HepG2 (cell line): ENCODE data around the gene PLK5. TPM values are rescaled to one million over a fixed set of nuclear protein-coding genes. Genes with fewer than 3 reads are reported as not detected.

Experiments used
- AGO2 ChIP-seq: fragments of 200-400 bp; formaldehyde crosslinking; optimal IDR thresholded peaks from 2 replicates; pipeline ENCODE3; 2017; ENCODE audit warnings: mild to moderate bottlenecking, low read depth, low read length, moderate library complexity
- CTCF ChIP-seq: sonication (generic); formaldehyde crosslinking; IDR thresholded peaks from 2 replicates; pipeline ENCODE4 v1.5.0; 2020; ENCODE audit warnings: mild to moderate bottlenecking, missing genetic modification reagents, moderate library complexity
- DZIP1 ChIP-seq: sonication (generic); formaldehyde crosslinking; IDR thresholded peaks from 2 replicates; pipeline ENCODE4 v1.5.0; 2020; ENCODE audit warnings: mild to moderate bottlenecking, missing genetic modification reagents
- HMG20A ChIP-seq: IDR thresholded peaks from 2 replicates; pipeline ENCODE4 v1.6.1; 2016; ENCODE audit warnings: borderline replicate concordance
- ISL2 ChIP-seq: sonication (generic); formaldehyde crosslinking; IDR thresholded peaks from 2 replicates; pipeline ENCODE4 v1.5.0; 2020; ENCODE audit warnings: missing genetic modification reagents
- KLF6 ChIP-seq: IDR thresholded peaks from 2 replicates; pipeline ENCODE4 v1.8.0; 2016; ENCODE audit warnings: missing biosample characterization, missing genetic modification reagents
- MBD4 ChIP-seq: IDR thresholded peaks from 2 replicates; pipeline ENCODE4 v1.6.1; 2012; ENCODE audit warnings: low read length, inconsistent platforms, borderline replicate concordance
- MLX ChIP-seq: IDR thresholded peaks from 2 replicates; pipeline ENCODE4 v1.6.1; 2016
- NCOA1 ChIP-seq: sonication (generic); formaldehyde crosslinking; IDR thresholded peaks from 2 replicates; pipeline ENCODE4 v1.9.0; 2021; ENCODE audit warnings: missing genetic modification reagents
- PITX1 ChIP-seq: sonication (generic); formaldehyde crosslinking; IDR thresholded peaks from 2 replicates; pipeline ENCODE4 v1.5.1; 2020; ENCODE audit warnings: mild to moderate bottlenecking, missing genetic modification reagents
- POLR2G ChIP-seq: fragments of 200-400 bp; formaldehyde crosslinking; IDR thresholded peaks from 2 replicates; pipeline ENCODE4 v1.6.1; 2018; ENCODE audit warnings: mild to moderate bottlenecking, low read depth, low read length, moderate library complexity
- SP4 ChIP-seq: sonication (generic); formaldehyde crosslinking; IDR thresholded peaks from 2 replicates; pipeline ENCODE4 v1.8.1; 2023; ENCODE audit warnings: mild to moderate bottlenecking, missing genetic modification reagents
- ZMAT3 ChIP-seq: sonication (generic); formaldehyde crosslinking; conservative IDR thresholded peaks from 2 replicates; pipeline ENCODE4 v1.7.0; 2021; ENCODE audit warnings: missing genetic modification reagents
- ZNF749 ChIP-seq: sonication (generic); formaldehyde crosslinking; IDR thresholded peaks from 2 replicates; pipeline ENCODE4 v1.8.0; 2022; ENCODE audit warnings: mild to moderate bottlenecking, missing genetic modification reagents, moderate library complexity, borderline replicate concordance
- ZNF768 ChIP-seq: sonication (generic); formaldehyde crosslinking; IDR thresholded peaks from 2 replicates; pipeline ENCODE4 v1.4.0; 2020; ENCODE audit warnings: missing genetic modification reagents
- ZNF83 ChIP-seq: sonication (generic); formaldehyde crosslinking; IDR thresholded peaks from 2 replicates; pipeline ENCODE4 v1.4.0; 2020; ENCODE audit warnings: missing genetic modification reagents, mild to moderate bottlenecking, borderline replicate concordance
- polyA plus RNA-seq, 8 experiments: library from polyadenylated mRNA; depleted of rRNA in 3 of 8; stranded (reverse) in 7 of 8; unstranded in 1 of 8; fragments of >200 nt; fragmentation: Illumina TruSeq in 4 of 8; extraction: Trizol in 4 of 8; gene quantifications; 2 replicates each; pipeline versions ENCODE4 v1.2.1 to v1.2.3, GENCODE V29; 2011 to 2016; ENCODE audit warnings: low read depth in 4 of 8, missing spikeins in 1 of 8, mixed read lengths in 1 of 8; ENCODE audit not compliant: insufficient read depth in 1 of 8
- total RNA-seq, 5 experiments: library from RNA; depleted of rRNA; stranded (reverse); fragments of >200 nt; fragmentation: Illumina TruSeq; extraction: Trizol; gene quantifications; 2 replicates each; pipeline ENCODE4 v1.2.3, GENCODE V29; 2016; ENCODE audit warnings: low read depth in 1 of 5
- TF ChIP-seq, protein P1 (sequence below): sonication (generic); formaldehyde crosslinking; IDR thresholded peaks from 2 replicates; pipeline ENCODE4 v1.8.0; 2023; ENCODE audit warnings: mild to moderate bottlenecking, missing genetic modification reagents
- TF ChIP-seq, protein P2 (sequence below): sonication (generic); formaldehyde crosslinking; IDR thresholded peaks from 2 replicates; pipeline ENCODE4 v1.4.0; 2020; ENCODE audit warnings: mild to moderate bottlenecking, missing genetic modification reagents

PLK5 gene
- total and polyA plus RNA-seq, 2 of the 13 experiments (the other 11 are each of a cell fraction or from before 2014, with no cell fraction given), result not detected

- TF ChIP-seq, protein P1, sequence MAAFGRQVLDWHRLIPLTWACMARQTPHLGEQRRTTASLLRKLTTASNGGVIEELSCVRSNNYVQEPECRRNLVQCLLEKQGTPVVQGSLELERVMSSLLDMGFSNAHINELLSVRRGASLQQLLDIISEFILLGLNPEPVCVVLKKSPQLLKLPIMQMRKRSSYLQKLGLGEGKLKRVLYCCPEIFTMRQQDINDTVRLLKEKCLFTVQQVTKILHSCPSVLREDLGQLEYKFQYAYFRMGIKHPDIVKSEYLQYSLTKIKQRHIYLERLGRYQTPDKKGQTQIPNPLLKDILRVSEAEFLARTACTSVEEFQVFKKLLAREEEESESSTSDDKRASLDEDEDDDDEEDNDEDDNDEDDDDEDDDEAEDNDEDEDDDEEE (CRISPR knock-in tag), result peak; percentile 39; the same call in 1 of the 2 replicates
- peak; percentile 8; the same call in 1 of the 2 replicates for TF ChIP-seq ZNF768 (CRISPR knock-in tag)
- 0 out of 2 replicates have a peak, but pooled peaks have one; percentile 2 for TF ChIP-seq CTCF (CRISPR knock-in tag)
- no peak for TF ChIP-seq NCOA1 (CRISPR knock-in tag)
- TF ChIP-seq KLF6, result no peak
- TF ChIP-seq ISL2 (CRISPR knock-in tag), result no peak
- 0 out of 2 replicates have a peak, but pooled peaks have one; percentile 8 for TF ChIP-seq MLX (CRISPR knock-in tag)
- TF ChIP-seq AGO2, result peak; percentile 35
- 0 out of 2 replicates have a peak, but pooled peaks have one; percentile 35 for TF ChIP-seq ZMAT3 (CRISPR knock-in tag)
- peak; percentile 23 for TF ChIP-seq POLR2G
- no peak for TF ChIP-seq ZNF83 (CRISPR knock-in tag)
- peak; percentile 5; the same call in 1 of the 2 replicates for TF ChIP-seq PITX1
- TF ChIP-seq HMG20A (CRISPR knock-in tag), result no peak; the same call in 1 of the 2 replicates
- TF ChIP-seq DZIP1 (CRISPR knock-in tag), result 0 out of 2 replicates have a peak, but pooled peaks have one; percentile 38
- 0 out of 2 replicates have a peak, but pooled peaks have one; percentile 8 for TF ChIP-seq SP4
- no peak for TF ChIP-seq MBD4
- TF ChIP-seq, protein P2, sequence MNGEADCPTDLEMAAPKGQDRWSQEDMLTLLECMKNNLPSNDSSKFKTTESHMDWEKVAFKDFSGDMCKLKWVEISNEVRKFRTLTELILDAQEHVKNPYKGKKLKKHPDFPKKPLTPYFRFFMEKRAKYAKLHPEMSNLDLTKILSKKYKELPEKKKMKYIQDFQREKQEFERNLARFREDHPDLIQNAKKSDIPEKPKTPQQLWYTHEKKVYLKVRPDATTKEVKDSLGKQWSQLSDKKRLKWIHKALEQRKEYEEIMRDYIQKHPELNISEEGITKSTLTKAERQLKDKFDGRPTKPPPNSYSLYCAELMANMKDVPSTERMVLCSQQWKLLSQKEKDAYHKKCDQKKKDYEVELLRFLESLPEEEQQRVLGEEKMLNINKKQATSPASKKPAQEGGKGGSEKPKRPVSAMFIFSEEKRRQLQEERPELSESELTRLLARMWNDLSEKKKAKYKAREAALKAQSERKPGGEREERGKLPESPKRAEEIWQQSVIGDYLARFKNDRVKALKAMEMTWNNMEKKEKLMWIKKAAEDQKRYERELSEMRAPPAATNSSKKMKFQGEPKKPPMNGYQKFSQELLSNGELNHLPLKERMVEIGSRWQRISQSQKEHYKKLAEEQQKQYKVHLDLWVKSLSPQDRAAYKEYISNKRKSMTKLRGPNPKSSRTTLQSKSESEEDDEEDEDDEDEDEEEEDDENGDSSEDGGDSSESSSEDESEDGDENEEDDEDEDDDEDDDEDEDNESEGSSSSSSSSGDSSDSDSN (CRISPR knock-in tag), result peak; percentile 51; the same call in 1 of the 2 replicates
- TF ChIP-seq ZNF749, result 0 out of 2 replicates have a peak, but pooled peaks have one; percentile 50
Measured at GRCh38 chr19:1492474-1493006, 31.3 kb upstream of the PLK5 start (continued).
